ENCODE measurements around the gene CDH26. TPM values are rescaled to one million over a fixed set of nuclear protein-coding genes. Genes with fewer than 3 reads are reported as not detected.

Gene CDH26
- total and polyA plus RNA-seq, 4 experiments from 2014 or later: 0.55 to 4.4 (median 4.1) TPM; not detected in 1

- no peaks in the 10 kb centered on the region for H3K4me1 Mint-ChIP-seq
- no peaks in the 10 kb centered on the region for H3K36me3 ChIP-seq (ENCODE audit: insufficient read depth, low read length)
- POLR2A ChIA-PET (ENCODE audit: partially characterized antibody): no interaction called here
These were observed 18.0 kb downstream of the CDH26 start for GRCh38 chr20:59976156-59976782.

GRCh38 chr20:59977086-59977485, 18.9 kb downstream of the CDH26 start:
- Mint-ChIP-seq H3K4me3 (no peak overlapping the region), H3K27me3 (no peaks in the 10 kb centered on the region), H3K36me3 (peaks cover 0 to 17% of the 10 kb centered on the region in 2 donors), H3K9me3 (no peaks in the 10 kb centered on the region), H3K4me1 (no peaks in the 10 kb centered on the region), H3K27ac (no peak overlapping the region)
- H3K9me3 ChIP-seq (ENCODE audit: control insufficient read depth in 1 of 2, low read length in 2 of 2): no peaks in the 10 kb centered on the region
- no peaks in the 10 kb centered on the region for H3K4me1 ChIP-seq (ENCODE audit: insufficient read depth, low read length)
- no peak overlapping the region for H3K4me3 ChIP-seq (ENCODE audit: low read length in 2 of 2)
- ChIA-PET POLR2A (ENCODE audit: partially characterized antibody) (no interaction called here), CTCF (ENCODE audit: partially characterized antibody) (no interaction called here)
- H3K36me3 ChIP-seq (ENCODE audit: insufficient read depth, low read length): no peaks in the 10 kb centered on the region
- intact Hi-C loops (cut with micrococcal nuclease): no loop called here
- no peaks in the 10 kb centered on the region for H3K27me3 ChIP-seq (ENCODE audit: insufficient read depth, low read length)
- H3K27ac ChIP-seq (ENCODE audit: low read depth, low read length): no peak overlapping the region
- no peak for DNase-seq

More at GRCh38 chr20:59976156-59976782, 18.0 kb downstream of the CDH26 start:
- Mint-ChIP-seq H3K27me3 (no peaks in the 10 kb centered on the region), H3K9me3 (no peaks in the 10 kb centered on the region), H3K36me3 (peaks cover 0 to 14% of the 10 kb centered on the region in 2 donors), H3K4me3 (no peak overlapping the region), H3K27ac (no peak overlapping the region)
- no peak overlapping the region for H3K27ac ChIP-seq (ENCODE audit: low read depth, low read length)
- no peaks in the 10 kb centered on the region for H3K27me3 ChIP-seq (ENCODE audit: insufficient read depth, low read length)
- H3K4me3 ChIP-seq (ENCODE audit: low read length in 2 of 2): no peak overlapping the region
- CTCF ChIA-PET (ENCODE audit: partially characterized antibody): no interaction called here
- no peaks in the 10 kb centered on the region for H3K4me1 ChIP-seq (ENCODE audit: insufficient read depth, low read length)
- intact Hi-C loops (cut with micrococcal nuclease): no loop called here
- H3K9me3 ChIP-seq (ENCODE audit: control insufficient read depth in 1 of 2, low read length in 2 of 2): no peaks in the 10 kb centered on the region
- DNase-seq: no peak

GRCh38 chr20:59983076-59983475, 24.9 kb downstream of the CDH26 start:
- Mint-ChIP-seq H3K4me1 (no peaks in the 10 kb centered on the region), H3K36me3 (peaks cover 0 to 11% of the 10 kb centered on the region in 2 donors), H3K9me3 (no peaks in the 10 kb centered on the region), H3K4me3 (no peak overlapping the region), H3K27me3 (no peaks in the 10 kb centered on the region), H3K27ac (no peak overlapping the region)
- Histone ChIP-seq H3K27ac (ENCODE audit: low read depth, low read length) (no peak overlapping the region), H3K9me3 (ENCODE audit: control insufficient read depth in 1 of 2, low read length in 2 of 2) (no peaks in the 10 kb centered on the region), H3K27me3 (ENCODE audit: insufficient read depth, low read length) (no peaks in the 10 kb centered on the region), H3K36me3 (ENCODE audit: insufficient read depth, low read length) (no peaks in the 10 kb centered on the region), H3K4me1 (ENCODE audit: insufficient read depth, low read length) (no peaks in the 10 kb centered on the region), H3K4me3 (ENCODE audit: low read length in 2 of 2) (no peak overlapping the region)
- intact Hi-C loops (cut with micrococcal nuclease): no loop called here
- ChIA-PET CTCF (ENCODE audit: partially characterized antibody) (no interaction called here), POLR2A (ENCODE audit: partially characterized antibody) (no interaction called here)
- DNase-seq: no peak

GRCh38 chr20:59984541-59984940, 26.3 kb downstream of the CDH26 start:
- Histone ChIP-seq H3K4me3 (ENCODE audit: low read length in 2 of 2) (no peak overlapping the region), H3K27ac (ENCODE audit: low read depth, low read length) (no peak overlapping the region), H3K27me3 (ENCODE audit: insufficient read depth, low read length) (no peaks in the 10 kb centered on the region), H3K36me3 (ENCODE audit: insufficient read depth, low read length) (no peaks in the 10 kb centered on the region), H3K9me3 (ENCODE audit: control insufficient read depth in 1 of 2, low read length in 2 of 2) (no peaks in the 10 kb centered on the region), H3K4me1 (ENCODE audit: insufficient read depth, low read length) (no peaks in the 10 kb centered on the region)
- Mint-ChIP-seq H3K27ac (no peak overlapping the region), H3K4me1 (no peaks in the 10 kb centered on the region), H3K27me3 (no peaks in the 10 kb centered on the region), H3K4me3 (no peak overlapping the region), H3K9me3 (no peaks in the 10 kb centered on the region), H3K36me3 (peaks cover 0 to 17% of the 10 kb centered on the region in 2 donors)
- POLR2A ChIA-PET (ENCODE audit: partially characterized antibody): no interaction called here
- DNase-seq: no peak
- intact Hi-C loops (cut with micrococcal nuclease): no loop called here
- CTCF ChIA-PET (ENCODE audit: partially characterized antibody): no interaction called here

- no peaks in the 10 kb centered on the region for H3K4me1 Mint-ChIP-seq
- ChIA-PET POLR2A (ENCODE audit: partially characterized antibody) (no interaction called here), CTCF (ENCODE audit: partially characterized antibody) (interaction anchor here (0.9 kb wide), 1 partner anchor 50 kb away, joined by 3 read pairs; no protein-coding TSS in a partner anchor)
- H3K4me3 Mint-ChIP-seq: peak overlapping the region in 1 of 8 donors; percentile 23
- H3K36me3 ChIP-seq (ENCODE audit: insufficient read depth, low read length): no peaks in the 10 kb centered on the region
- peak overlapping the region in 1 of 7 donors; percentile 46 for H3K27ac Mint-ChIP-seq
- peaks cover 0 to 22% of the 10 kb centered on the region in 2 donors for H3K36me3 Mint-ChIP-seq
- no peaks in the 10 kb centered on the region for H3K27me3 ChIP-seq (ENCODE audit: insufficient read depth, low read length)
- H3K9me3 ChIP-seq (ENCODE audit: control insufficient read depth in 1 of 2, low read length in 2 of 2): no peaks in the 10 kb centered on the region
- H3K4me1 ChIP-seq (ENCODE audit: insufficient read depth, low read length): no peaks in the 10 kb centered on the region
- H3K27me3 Mint-ChIP-seq: no peaks in the 10 kb centered on the region
- H3K27ac ChIP-seq (ENCODE audit: low read depth, low read length): no peak overlapping the region
- intact Hi-C loops (cut with micrococcal nuclease): no loop called here
- H3K4me3 ChIP-seq (ENCODE audit: low read length in 2 of 2): no peak overlapping the region
- no peak for DNase-seq
- no peaks in the 10 kb centered on the region for H3K9me3 Mint-ChIP-seq
These were observed 26.9 kb downstream of the CDH26 start for GRCh38 chr20:59985164-59985563.

GRCh38 chr20:59985864-59986263, 27.6 kb downstream of the CDH26 start:
- Histone ChIP-seq H3K4me1 (ENCODE audit: insufficient read depth, low read length) (no peaks in the 10 kb centered on the region), H3K9me3 (ENCODE audit: control insufficient read depth in 1 of 2, low read length in 2 of 2) (no peaks in the 10 kb centered on the region), H3K27me3 (ENCODE audit: insufficient read depth, low read length) (no peaks in the 10 kb centered on the region), H3K4me3 (ENCODE audit: low read length in 2 of 2) (no peak overlapping the region), H3K36me3 (ENCODE audit: insufficient read depth, low read length) (no peaks in the 10 kb centered on the region), H3K27ac (ENCODE audit: low read depth, low read length) (no peak overlapping the region)
- H3K36me3 Mint-ChIP-seq: peaks cover 0 to 22% of the 10 kb centered on the region in 2 donors
- peak overlapping the region in 1 of 7 donors; percentile 43 for H3K27ac Mint-ChIP-seq
- CTCF ChIA-PET (ENCODE audit: partially characterized antibody): interaction anchor here (0.6 to 0.9 kb wide), 2 partner anchors 51 to 64 kb away, joined by 3 read pairs; no protein-coding TSS in a partner anchor
- no peak for DNase-seq
- H3K4me1 Mint-ChIP-seq: no peaks in the 10 kb centered on the region
- H3K4me3 Mint-ChIP-seq: no peak overlapping the region
- H3K9me3 Mint-ChIP-seq: no peaks in the 10 kb centered on the region
- intact Hi-C loops (cut with micrococcal nuclease): no loop called here
- POLR2A ChIA-PET (ENCODE audit: partially characterized antibody): no interaction called here
- H3K27me3 Mint-ChIP-seq: no peaks in the 10 kb centered on the region

GRCh38 chr20:59987135-59987534, 28.9 kb downstream of the CDH26 start:
- no peaks in the 10 kb centered on the region for H3K4me1 ChIP-seq (ENCODE audit: insufficient read depth, low read length)
- no peaks in the 10 kb centered on the region for H3K9me3 ChIP-seq (ENCODE audit: control insufficient read depth in 1 of 2, low read length in 2 of 2)
- POLR2A ChIA-PET (ENCODE audit: partially characterized antibody): no interaction called here
- Mint-ChIP-seq H3K4me1 (no peaks in the 10 kb centered on the region), H3K36me3 (peaks cover 0 to 19% of the 10 kb centered on the region in 2 donors), H3K27me3 (no peaks in the 10 kb centered on the region), H3K27ac (peak overlapping the region in 1 of 7 donors; percentile 78), H3K4me3 (no peak overlapping the region), H3K9me3 (no peaks in the 10 kb centered on the region)
- H3K27me3 ChIP-seq (ENCODE audit: insufficient read depth, low read length): no peaks in the 10 kb centered on the region
- DNase-seq: no peak
- CTCF ChIA-PET (ENCODE audit: partially characterized antibody): no interaction called here
- intact Hi-C loops (cut with micrococcal nuclease): no loop called here
- H3K36me3 ChIP-seq (ENCODE audit: insufficient read depth, low read length): no peaks in the 10 kb centered on the region
- H3K27ac ChIP-seq (ENCODE audit: low read depth, low read length): no peak overlapping the region
- H3K4me3 ChIP-seq (ENCODE audit: low read length in 2 of 2): no peak overlapping the region

Measured in CD4-positive, alpha-beta memory T cell (primary cell).